Activated CD8-positive, alpha-beta memory T cell treated with anti-CD3 and anti-CD28 coated beads, Interleukin-2, amount 10 ng/mL, durations not matched to agents 7 days and 5 days (primary cell): Measurements from ENCODE around the gene LDLRAD4. TPM values are rescaled to one million over a fixed set of nuclear protein-coding genes. Genes with fewer than 3 reads are reported as not detected.

ENCODE experiments used
- ATAC-seq: fragments of 150-1000 bp; cut with Tn5 transposase; one replicate; pipeline ENCODE4 v1.10.0; 2021; ENCODE audit warnings: moderate library complexity
- CTCF ChIA-PET: fragments of 350-600 bp; sonication (Branson Sonifier 250); formaldehyde crosslinking; loops from one replicate; lab custom pipeline; 2021; ENCODE audit warnings: antibody characterized with exemption; lab: Charles Lee
- DNase-seq: peaks from one replicate; pipeline ENCODE4 v3.0.0-alpha.2; 2020
- H3K27ac Mint-ChIP-seq: one replicate; pipeline ENCODE4 v1.8.0; 2021; ENCODE audit warnings: mild to moderate bottlenecking, mixed read lengths
- H3K27me3 Mint-ChIP-seq: one replicate; pipeline ENCODE4 v1.8.0; 2021; ENCODE audit warnings: mixed read lengths
- H3K36me3 Mint-ChIP-seq: one replicate; pipeline ENCODE4 v1.8.0; 2021; ENCODE audit warnings: mild to moderate bottlenecking, mixed read lengths
- H3K4me1 Mint-ChIP-seq: one replicate; pipeline ENCODE4 v1.8.0; 2021; ENCODE audit warnings: mixed read lengths
- H3K4me3 Mint-ChIP-seq: one replicate; pipeline ENCODE4 v1.8.0; 2021; ENCODE audit warnings: mild to moderate bottlenecking, moderate library complexity, mixed read lengths
- H3K9me3 Mint-ChIP-seq: one replicate; pipeline ENCODE4 v1.8.0; 2022; ENCODE audit warnings: low read depth, mixed read lengths
- total RNA-seq, 2 experiments: library from RNA; stranded (reverse); gene quantifications; one replicate each; pipeline ENCODE4 v1.2.3, GENCODE V29; 2021

LDLRAD4 gene
- total RNA-seq, 2 experiments from 2014 or later = 33.9 to 44.5 TPM

- CTCF ChIA-PET = no interaction called here
- H3K27ac Mint-ChIP-seq = no peak overlapping the region
- H3K27me3 Mint-ChIP-seq = no peaks in the 10 kb centered on the region
- no peaks in the 10 kb centered on the region for H3K9me3 Mint-ChIP-seq
- ATAC-seq (no peak), DNase-seq (no peak)
- no peaks in the 10 kb centered on the region for H3K36me3 Mint-ChIP-seq
- no peak overlapping the region for H3K4me3 Mint-ChIP-seq
- peaks cover 26% of the 10 kb centered on the region for H3K4me1 Mint-ChIP-seq
Measured at GRCh38 chr18:13423352-13423751, 204.8 kb downstream of the LDLRAD4 start.

- no peak overlapping the region for H3K27ac Mint-ChIP-seq
- ATAC-seq (no peak), DNase-seq (no peak)
- no peaks in the 10 kb centered on the region for H3K27me3 Mint-ChIP-seq
- no peaks in the 10 kb centered on the region for H3K36me3 Mint-ChIP-seq
- H3K4me1 Mint-ChIP-seq = peaks cover 31% of the 10 kb centered on the region
- no peaks in the 10 kb centered on the region for H3K9me3 Mint-ChIP-seq
- H3K4me3 Mint-ChIP-seq = no peak overlapping the region
- CTCF ChIA-PET = no interaction called here
Measured at GRCh38 chr18:13424363-13424762, 205.8 kb downstream of the LDLRAD4 start.

GRCh38 chr18:13425357-13426091 lies 207.0 kb downstream of the LDLRAD4 start:
- no peak overlapping the region for H3K4me3 Mint-ChIP-seq
- no peaks in the 10 kb centered on the region for H3K36me3 Mint-ChIP-seq
- H3K4me1 Mint-ChIP-seq = peaks cover 31% of the 10 kb centered on the region
- peak; percentile 63 for DNase-seq
- peak; percentile 39 for ATAC-seq
- H3K27me3 Mint-ChIP-seq = no peaks in the 10 kb centered on the region
- no peak overlapping the region for H3K27ac Mint-ChIP-seq
- H3K9me3 Mint-ChIP-seq = no peaks in the 10 kb centered on the region
- CTCF ChIA-PET = interaction anchor here (1.0 kb wide), 2 partner anchors 84 to 209 kb away, joined by 3 to 4 read pairs; no protein-coding TSS in a partner anchor

- Mint-ChIP-seq H3K4me3 (no peak overlapping the region), H3K27ac (no peak overlapping the region), H3K4me1 (peaks cover 27% of the 10 kb centered on the region), H3K27me3 (no peaks in the 10 kb centered on the region), H3K9me3 (no peaks in the 10 kb centered on the region), H3K36me3 (no peaks in the 10 kb centered on the region)
- CTCF ChIA-PET = no interaction called here
- no peak for ATAC-seq
- no peak for DNase-seq
Measured at GRCh38 chr18:13427354-13427753, 208.8 kb downstream of the LDLRAD4 start.

- Mint-ChIP-seq H3K4me1 (peaks cover 27% of the 10 kb centered on the region), H3K9me3 (no peaks in the 10 kb centered on the region), H3K4me3 (no peak overlapping the region), H3K36me3 (no peaks in the 10 kb centered on the region), H3K27ac (no peak overlapping the region), H3K27me3 (peaks cover 3% of the 10 kb centered on the region)
- ATAC-seq = peak; percentile 39
- CTCF ChIA-PET = no interaction called here
- DNase-seq = no peak
Measured at GRCh38 chr18:13428319-13428718, 209.8 kb downstream of the LDLRAD4 start.

- H3K9me3 Mint-ChIP-seq = no peaks in the 10 kb centered on the region
- no peaks in the 10 kb centered on the region for H3K36me3 Mint-ChIP-seq
- no peak overlapping the region for H3K4me3 Mint-ChIP-seq
- DNase-seq = no peak
- ATAC-seq = no peak
- CTCF ChIA-PET = no interaction called here
- H3K27ac Mint-ChIP-seq = no peak overlapping the region
- H3K4me1 Mint-ChIP-seq = peaks cover 27% of the 10 kb centered on the region
- peaks cover 6% of the 10 kb centered on the region for H3K27me3 Mint-ChIP-seq
Measured at GRCh38 chr18:13429016-13429415, 210.5 kb downstream of the LDLRAD4 start.

- CTCF ChIA-PET = interaction anchor here (0.9 kb wide), 1 partner anchor 760 kb away, joined by 3 read pairs; no protein-coding TSS in a partner anchor
- H3K27ac Mint-ChIP-seq = no peak overlapping the region
Measured at GRCh38 chr18:13429884-13430510, 211.4 kb downstream of the LDLRAD4 start.

GRCh38 chr18:13430663-13431062 lies 212.1 kb downstream of the LDLRAD4 start:
- Mint-ChIP-seq H3K36me3 (no peaks in the 10 kb centered on the region), H3K4me1 (peaks cover 19% of the 10 kb centered on the region), H3K9me3 (no peaks in the 10 kb centered on the region), H3K4me3 (no peak overlapping the region), H3K27me3 (peaks cover 6% of the 10 kb centered on the region), H3K27ac (no peak overlapping the region)
- no peak for ATAC-seq
- no peak for DNase-seq
- CTCF ChIA-PET = interaction anchor here (0.9 kb wide), 1 partner anchor 760 kb away, joined by 3 read pairs; no protein-coding TSS in a partner anchor

More at GRCh38 chr18:13429884-13430510, 211.4 kb downstream of the LDLRAD4 start:
- Mint-ChIP-seq H3K36me3 (no peaks in the 10 kb centered on the region), H3K4me1 (peaks cover 24% of the 10 kb centered on the region), H3K9me3 (no peaks in the 10 kb centered on the region), H3K27me3 (peaks cover 6% of the 10 kb centered on the region), H3K4me3 (no peak overlapping the region)
- no peak for DNase-seq
- no peak for ATAC-seq

- H3K9me3 Mint-ChIP-seq = no peaks in the 10 kb centered on the region
- no peak for DNase-seq
- CTCF ChIA-PET = no interaction called here
Measured at GRCh38 chr18:13431886-13432285, 213.3 kb downstream of the LDLRAD4 start.

GRCh38 chr18:13433125-13433524 lies 214.6 kb downstream of the LDLRAD4 start:
- H3K4me3 Mint-ChIP-seq = no peak overlapping the region
- H3K27ac Mint-ChIP-seq = no peak overlapping the region

More at GRCh38 chr18:13431886-13432285, 213.3 kb downstream of the LDLRAD4 start:
- H3K27ac Mint-ChIP-seq = no peak overlapping the region
- H3K4me1 Mint-ChIP-seq = peaks cover 10% of the 10 kb centered on the region
- no peak overlapping the region for H3K4me3 Mint-ChIP-seq
- peaks cover 6% of the 10 kb centered on the region for H3K27me3 Mint-ChIP-seq
- no peaks in the 10 kb centered on the region for H3K36me3 Mint-ChIP-seq
- ATAC-seq = no peak

GRCh38 chr18:13433685-13434084 lies 215.1 kb downstream of the LDLRAD4 start:
- Mint-ChIP-seq H3K9me3 (no peaks in the 10 kb centered on the region), H3K27me3 (peaks cover 6% of the 10 kb centered on the region), H3K27ac (no peak overlapping the region), H3K4me3 (no peak overlapping the region), H3K4me1 (peaks cover 12% of the 10 kb centered on the region), H3K36me3 (no peaks in the 10 kb centered on the region)
- DNase-seq (no peak), ATAC-seq (no peak)
- CTCF ChIA-PET = no interaction called here

More at GRCh38 chr18:13433125-13433524, 214.6 kb downstream of the LDLRAD4 start:
- H3K9me3 Mint-ChIP-seq = no peaks in the 10 kb centered on the region
- no peaks in the 10 kb centered on the region for H3K36me3 Mint-ChIP-seq
- ATAC-seq (no peak), DNase-seq (no peak)
- peaks cover 6% of the 10 kb centered on the region for H3K27me3 Mint-ChIP-seq
- CTCF ChIA-PET = no interaction called here
- peaks cover 12% of the 10 kb centered on the region for H3K4me1 Mint-ChIP-seq

GRCh38 chr18:13434854-13435253 lies 216.3 kb downstream of the LDLRAD4 start:
- Mint-ChIP-seq H3K36me3 (no peaks in the 10 kb centered on the region), H3K27me3 (peaks cover 6% of the 10 kb centered on the region), H3K4me3 (no peak overlapping the region), H3K4me1 (peaks cover 17% of the 10 kb centered on the region), H3K27ac (no peak overlapping the region), H3K9me3 (no peaks in the 10 kb centered on the region)
- ATAC-seq = no peak
- no peak for DNase-seq
- CTCF ChIA-PET = interaction anchor here (0.8 kb wide), 1 partner anchor 45 kb away, joined by 3 read pairs; no protein-coding TSS in a partner anchor

- CTCF ChIA-PET = no interaction called here
- peaks cover 17% of the 10 kb centered on the region for H3K4me1 Mint-ChIP-seq
- H3K27me3 Mint-ChIP-seq = peaks cover 6% of the 10 kb centered on the region
- no peak for DNase-seq
- ATAC-seq = no peak
- no peaks in the 10 kb centered on the region for H3K9me3 Mint-ChIP-seq
- no peak overlapping the region for H3K4me3 Mint-ChIP-seq
- H3K27ac Mint-ChIP-seq = no peak overlapping the region
- H3K36me3 Mint-ChIP-seq = no peaks in the 10 kb centered on the region
Measured at GRCh38 chr18:13435586-13436333, 217.2 kb downstream of the LDLRAD4 start.
